ENCODE measurements around the gene IL13. TPM values are rescaled to one million over a fixed set of nuclear protein-coding genes. Genes with fewer than 3 reads are reported as not detected.

The IL13 gene
- polyA plus RNA-seq, 1 donor from 2014 or later = 0.25 TPM

DNA sequence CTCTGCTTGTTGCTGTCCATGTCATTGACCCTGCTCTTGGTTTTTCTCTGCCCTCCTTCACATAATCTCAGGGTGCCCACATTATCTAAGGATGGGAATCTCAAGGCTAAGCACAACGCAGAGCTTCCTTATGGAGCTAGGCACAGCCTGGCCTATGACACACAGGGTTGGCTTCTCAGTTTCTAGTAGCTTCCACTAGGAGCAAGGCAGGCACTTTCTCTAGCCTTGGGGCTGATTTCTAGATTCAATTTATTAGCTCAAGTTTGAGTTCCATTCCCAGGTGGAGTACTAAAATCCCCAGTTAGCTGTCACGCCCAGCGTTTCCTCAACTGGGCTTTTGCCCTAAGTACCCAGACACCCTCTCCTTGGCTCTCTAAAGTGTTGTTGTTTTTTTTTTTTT is 28.2 kb downstream of the IL13 start:
- no peak overlapping the region for H3K4me2 ChIP-seq (ENCODE audit: low read length)
- H4K20me1 ChIP-seq (ENCODE audit: insufficient read depth) = no peaks in the 10 kb centered on the region
- H3K27me3 ChIP-seq (ENCODE audit: insufficient read depth, low read depth, low read length) = no peaks in the 10 kb centered on the region
- no peak overlapping the region for H3K27ac ChIP-seq (ENCODE audit: low read length)
- no peaks in the 10 kb centered on the region for H3F3A ChIP-seq (ENCODE audit: insufficient read depth, low read length, poor library complexity, severe bottlenecking)
- no peaks in the 10 kb centered on the region for H3K36me3 ChIP-seq (ENCODE audit: insufficient read depth, low read length)
- no peak overlapping the region for H3K4me3 ChIP-seq (ENCODE audit: low read length)
- no peaks in the 10 kb centered on the region for H3K9me3 ChIP-seq (ENCODE audit: low read length)
- H3K9ac ChIP-seq (ENCODE audit: low read length) = no peak overlapping the region
- no peak overlapping the region for H2AFZ ChIP-seq (ENCODE audit: low read depth, low read length)
- TF ChIP-seq, protein P1, sequence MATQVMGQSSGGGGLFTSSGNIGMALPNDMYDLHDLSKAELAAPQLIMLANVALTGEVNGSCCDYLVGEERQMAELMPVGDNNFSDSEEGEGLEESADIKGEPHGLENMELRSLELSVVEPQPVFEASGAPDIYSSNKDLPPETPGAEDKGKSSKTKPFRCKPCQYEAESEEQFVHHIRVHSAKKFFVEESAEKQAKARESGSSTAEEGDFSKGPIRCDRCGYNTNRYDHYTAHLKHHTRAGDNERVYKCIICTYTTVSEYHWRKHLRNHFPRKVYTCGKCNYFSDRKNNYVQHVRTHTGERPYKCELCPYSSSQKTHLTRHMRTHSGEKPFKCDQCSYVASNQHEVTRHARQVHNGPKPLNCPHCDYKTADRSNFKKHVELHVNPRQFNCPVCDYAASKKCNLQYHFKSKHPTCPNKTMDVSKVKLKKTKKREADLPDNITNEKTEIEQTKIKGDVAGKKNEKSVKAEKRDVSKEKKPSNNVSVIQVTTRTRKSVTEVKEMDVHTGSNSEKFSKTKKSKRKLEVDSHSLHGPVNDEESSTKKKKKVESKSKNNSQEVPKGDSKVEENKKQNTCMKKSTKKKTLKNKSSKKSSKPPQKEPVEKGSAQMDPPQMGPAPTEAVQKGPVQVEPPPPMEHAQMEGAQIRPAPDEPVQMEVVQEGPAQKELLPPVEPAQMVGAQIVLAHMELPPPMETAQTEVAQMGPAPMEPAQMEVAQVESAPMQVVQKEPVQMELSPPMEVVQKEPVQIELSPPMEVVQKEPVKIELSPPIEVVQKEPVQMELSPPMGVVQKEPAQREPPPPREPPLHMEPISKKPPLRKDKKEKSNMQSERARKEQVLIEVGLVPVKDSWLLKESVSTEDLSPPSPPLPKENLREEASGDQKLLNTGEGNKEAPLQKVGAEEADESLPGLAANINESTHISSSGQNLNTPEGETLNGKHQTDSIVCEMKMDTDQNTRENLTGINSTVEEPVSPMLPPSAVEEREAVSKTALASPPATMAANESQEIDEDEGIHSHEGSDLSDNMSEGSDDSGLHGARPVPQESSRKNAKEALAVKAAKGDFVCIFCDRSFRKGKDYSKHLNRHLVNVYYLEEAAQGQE (IDR thresholded peaks at IDR 0.05; ENCODE audit: borderline replicate concordance) = no peak
- TF ChIP-seq MXI1 (conservative IDR thresholded peaks at IDR 0.05; ENCODE audit: poor library complexity, severe bottlenecking) (no peak), SMC3 (conservative IDR thresholded peaks at IDR 0.05; ENCODE audit: poor library complexity) (no peak), EP300 (conservative IDR thresholded peaks at IDR 0.05; ENCODE audit: poor library complexity, severe bottlenecking) (no peak), TAF1 (IDR thresholded peaks at IDR 0.05; ENCODE audit: low read depth) (no peak), RAD21 (conservative IDR thresholded peaks at IDR 0.05) (no peak), POLR2AphosphoS5 (IDR thresholded peaks at IDR 0.05) (no peak)
- TF ChIP-seq, protein P2, sequence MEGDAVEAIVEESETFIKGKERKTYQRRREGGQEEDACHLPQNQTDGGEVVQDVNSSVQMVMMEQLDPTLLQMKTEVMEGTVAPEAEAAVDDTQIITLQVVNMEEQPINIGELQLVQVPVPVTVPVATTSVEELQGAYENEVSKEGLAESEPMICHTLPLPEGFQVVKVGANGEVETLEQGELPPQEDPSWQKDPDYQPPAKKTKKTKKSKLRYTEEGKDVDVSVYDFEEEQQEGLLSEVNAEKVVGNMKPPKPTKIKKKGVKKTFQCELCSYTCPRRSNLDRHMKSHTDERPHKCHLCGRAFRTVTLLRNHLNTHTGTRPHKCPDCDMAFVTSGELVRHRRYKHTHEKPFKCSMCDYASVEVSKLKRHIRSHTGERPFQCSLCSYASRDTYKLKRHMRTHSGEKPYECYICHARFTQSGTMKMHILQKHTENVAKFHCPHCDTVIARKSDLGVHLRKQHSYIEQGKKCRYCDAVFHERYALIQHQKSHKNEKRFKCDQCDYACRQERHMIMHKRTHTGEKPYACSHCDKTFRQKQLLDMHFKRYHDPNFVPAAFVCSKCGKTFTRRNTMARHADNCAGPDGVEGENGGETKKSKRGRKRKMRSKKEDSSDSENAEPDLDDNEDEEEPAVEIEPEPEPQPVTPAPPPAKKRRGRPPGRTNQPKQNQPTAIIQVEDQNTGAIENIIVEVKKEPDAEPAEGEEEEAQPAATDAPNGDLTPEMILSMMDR (IDR thresholded peaks at IDR 0.05; ENCODE audit: poor library complexity, severe bottlenecking) = no peak
- H3K9me2 ChIP-seq (ENCODE audit: insufficient read depth, low read length) = no peaks in the 10 kb centered on the region
- no peaks in the 10 kb centered on the region for H3K79me2 ChIP-seq (replicated peaks; ENCODE audit: insufficient read depth, low read length)

DNA sequence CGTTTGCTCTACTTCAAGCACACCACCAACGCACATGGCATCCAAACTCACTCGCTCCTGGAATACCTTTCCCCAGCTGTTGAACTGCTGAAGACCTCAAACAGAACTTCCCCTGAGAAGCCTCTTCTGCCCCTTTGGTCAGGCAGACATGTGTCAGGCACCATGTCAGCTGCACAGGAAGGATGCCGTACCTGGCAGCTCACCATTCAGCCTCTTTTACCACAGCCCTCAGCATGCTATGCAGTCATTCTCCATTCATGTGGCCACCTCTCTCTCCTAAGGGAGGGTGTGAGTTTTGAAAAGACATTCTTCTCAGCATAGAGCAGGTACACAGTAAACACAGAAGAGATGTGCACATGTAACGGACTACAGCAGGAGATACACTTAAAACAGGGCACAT is 30.0 kb downstream of the IL13 start:
- Histone ChIP-seq H3K9me3 (ENCODE audit: low read length) (no peaks in the 10 kb centered on the region), H3K4me2 (ENCODE audit: low read length) (no peak overlapping the region), H2AFZ (ENCODE audit: low read depth, low read length) (no peak overlapping the region), H3K79me2 (replicated peaks; ENCODE audit: insufficient read depth, low read length) (no peaks in the 10 kb centered on the region), H3F3A (ENCODE audit: insufficient read depth, low read length, poor library complexity, severe bottlenecking) (no peaks in the 10 kb centered on the region), H3K27me3 (ENCODE audit: insufficient read depth, low read depth, low read length) (no peaks in the 10 kb centered on the region), H3K9me2 (ENCODE audit: insufficient read depth, low read length) (no peaks in the 10 kb centered on the region), H4K20me1 (ENCODE audit: insufficient read depth) (no peaks in the 10 kb centered on the region), H3K4me3 (ENCODE audit: low read length) (no peak overlapping the region), H3K27ac (ENCODE audit: low read length) (no peak overlapping the region), H3K9ac (ENCODE audit: low read length) (no peak overlapping the region), H3K36me3 (ENCODE audit: insufficient read depth, low read length) (no peaks in the 10 kb centered on the region)
- no peak for TF ChIP-seq RAD21 (conservative IDR thresholded peaks at IDR 0.05)
- TF ChIP-seq TAF1 (IDR thresholded peaks at IDR 0.05; ENCODE audit: low read depth) = no peak
- TF ChIP-seq POLR2AphosphoS5 (IDR thresholded peaks at IDR 0.05) = no peak
- TF ChIP-seq SMC3 (conservative IDR thresholded peaks at IDR 0.05; ENCODE audit: poor library complexity) = no peak
- TF ChIP-seq EP300 (conservative IDR thresholded peaks at IDR 0.05; ENCODE audit: poor library complexity, severe bottlenecking) = no peak
- no peak for TF ChIP-seq MXI1 (conservative IDR thresholded peaks at IDR 0.05; ENCODE audit: poor library complexity, severe bottlenecking)
- TF ChIP-seq, protein P1 (IDR thresholded peaks at IDR 0.05; ENCODE audit: borderline replicate concordance) = no peak
- TF ChIP-seq, protein P2 (IDR thresholded peaks at IDR 0.05; ENCODE audit: poor library complexity, severe bottlenecking) = no peak
- no peak for TF ChIP-seq EZH2 (IDR thresholded peaks at IDR 0.05; ENCODE audit: borderline replicate concordance, insufficient read depth, low read length, poor library complexity, severe bottlenecking)

Measured in neural cell (in vitro differentiated cells).